Hematopoietic multipotent progenitor cell treated with erythropoietin and hydrocortisone succinate and interleukin-3 and kit ligand, for 8 days (in vitro differentiated cells): ENCODE measurements around the gene MN1.
A peak's percentile ranks its signal among the peaks of the same experiment; 100 is the strongest.

ENCODE experiments used
- DNase-seq: peaks from one replicate; pipeline ENCODE4 v3.0.0-alpha.2; 2015

The MN1 gene

DNA sequence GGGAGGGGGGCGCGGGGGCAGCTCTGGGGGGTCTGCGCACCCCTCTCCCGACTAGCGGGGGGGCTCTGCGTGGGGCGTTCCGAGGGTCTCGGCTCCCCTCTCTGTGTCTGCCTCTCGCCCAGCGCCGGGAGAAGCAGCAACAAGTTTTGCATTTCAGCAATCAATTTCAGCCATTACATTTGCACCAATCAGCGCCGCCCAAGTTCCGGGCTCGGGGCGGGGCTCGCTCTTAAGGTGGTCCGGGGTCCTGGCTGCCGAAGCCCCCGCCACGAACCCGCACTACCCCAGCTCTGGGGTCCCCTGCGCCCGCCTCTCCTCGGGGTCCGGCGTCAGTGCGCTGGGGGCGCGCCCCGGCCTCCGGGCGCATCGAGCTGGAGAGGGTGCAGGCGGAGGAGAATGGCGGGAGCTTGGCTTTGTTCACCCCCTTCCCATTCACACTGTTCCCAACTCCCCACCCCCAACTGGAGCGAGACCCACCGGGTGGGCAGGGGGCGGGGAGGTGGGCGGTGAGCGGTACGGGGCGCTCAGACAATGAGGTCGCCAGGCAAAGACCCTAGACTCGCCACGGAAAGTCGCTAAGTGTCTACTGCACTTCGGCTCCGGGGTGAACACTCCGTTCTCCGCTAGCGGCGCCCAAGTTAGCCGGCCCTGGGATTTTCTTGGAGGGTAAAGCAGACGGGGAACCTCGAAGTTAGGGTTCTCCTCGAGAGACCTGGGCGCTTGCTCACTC lies at the start of gene MN1:
Gene MN1 (minus strand): TSS at position 141 of the 730 bp plus-strand sequence. CDS start 1,213 bp downstream, outside the sequence.
- DNase-seq: peak; percentile 6

DNA sequence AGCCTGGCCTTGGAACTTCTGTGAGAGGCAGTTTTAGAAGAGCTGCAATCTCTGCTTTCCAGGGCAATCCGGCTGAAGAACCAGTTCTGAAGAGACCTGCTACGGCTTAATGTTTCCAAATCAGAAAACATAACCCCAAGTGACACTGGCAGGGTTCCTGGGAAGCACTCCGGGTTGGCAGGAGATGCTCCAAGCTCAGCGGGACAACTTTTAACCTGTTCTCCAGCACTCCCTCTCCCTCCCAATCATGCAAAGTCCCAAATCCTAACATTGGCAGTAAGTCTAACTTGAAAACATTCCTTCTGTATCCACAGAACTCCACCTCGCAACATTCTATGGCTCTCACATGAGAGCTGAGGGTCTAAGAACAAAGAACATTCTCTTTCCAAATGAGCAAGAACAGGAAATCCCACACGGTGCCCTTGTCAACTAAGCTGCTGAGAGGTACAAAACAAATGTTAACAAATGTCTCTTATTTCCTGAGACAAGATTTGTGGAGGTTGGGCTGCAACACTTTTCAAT lies 48.5 kb upstream of the MN1 start:
- DNase-seq: no peak

DNA sequence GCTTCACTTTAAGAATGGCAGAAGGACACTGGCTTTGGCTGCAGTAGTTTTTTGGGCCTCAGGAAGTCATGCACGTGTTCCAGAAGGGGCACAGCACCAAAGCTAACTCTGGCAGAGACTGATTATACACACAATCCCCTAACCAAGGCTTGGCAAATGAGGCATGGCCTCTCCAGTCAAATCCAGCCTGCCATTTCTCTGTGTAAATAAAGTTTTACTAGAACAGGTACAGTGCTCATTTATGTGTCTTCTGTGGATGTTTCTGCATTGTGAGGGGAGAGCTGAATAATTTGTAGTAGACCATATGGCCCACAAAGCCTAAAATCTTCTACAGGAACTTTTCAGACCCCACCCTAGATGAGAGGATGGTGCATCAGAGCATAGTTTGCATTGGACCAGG lies 46.4 kb upstream of the MN1 start:
- no peak for DNase-seq

DNA sequence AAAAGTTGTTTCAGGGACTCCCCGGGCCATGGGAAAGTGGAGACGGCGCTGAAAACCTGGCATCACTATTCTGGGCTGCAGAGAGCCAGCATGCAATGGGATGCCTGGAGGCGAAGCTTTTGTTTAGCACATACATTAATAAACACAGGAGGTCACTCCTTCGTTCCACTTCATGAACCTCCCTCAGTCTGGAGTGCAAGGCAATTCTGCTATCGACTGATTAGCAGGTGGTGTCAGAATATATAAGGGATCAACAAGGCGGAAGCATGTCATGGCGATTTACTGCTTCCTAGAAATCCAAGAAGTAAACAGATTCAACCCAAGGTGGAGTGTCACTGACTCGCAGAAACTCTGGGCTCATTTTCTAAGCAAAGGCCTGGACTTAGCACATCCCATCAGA lies 45.4 kb upstream of the MN1 start:
- DNase-seq: no peak

GRCh38 chr22:27846248-27846757 lies 44.7 kb upstream of the MN1 start:
- DNase-seq: no peak

- DNase-seq: no peak
These were observed 44.1 kb upstream of the MN1 start for GRCh38 chr22:27845644-27846043.

GRCh38 chr22:27844656-27845591 lies 43.4 kb upstream of the MN1 start:
- no peak for DNase-seq

GRCh38 chr22:27844256-27844655 lies 42.7 kb upstream of the MN1 start:
- no peak for DNase-seq

DNA sequence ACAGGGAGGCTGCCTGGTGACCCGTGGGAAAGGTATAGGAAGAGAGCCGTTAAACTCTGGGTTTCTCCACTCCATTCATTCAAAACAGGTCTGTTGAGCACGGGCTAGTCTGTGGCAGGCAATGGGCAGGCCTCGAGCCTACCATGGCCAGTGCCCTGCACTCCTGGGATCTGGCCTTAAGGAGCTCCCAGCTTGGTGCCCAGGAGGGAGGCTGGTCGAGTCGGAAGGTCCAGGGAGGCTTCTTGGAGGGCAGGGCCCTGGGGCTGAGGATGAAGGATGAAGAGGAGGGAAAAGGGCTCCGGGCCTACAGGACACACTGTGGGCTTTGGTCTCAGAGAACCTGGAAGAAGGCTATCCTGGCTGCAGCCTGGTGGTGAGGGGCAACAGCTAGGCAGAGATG lies 41.9 kb upstream of the MN1 start:
- DNase-seq: no peak

- DNase-seq: no peak
These were observed 41.3 kb upstream of the MN1 start for GRCh38 chr22:27842669-27843431.

DNA sequence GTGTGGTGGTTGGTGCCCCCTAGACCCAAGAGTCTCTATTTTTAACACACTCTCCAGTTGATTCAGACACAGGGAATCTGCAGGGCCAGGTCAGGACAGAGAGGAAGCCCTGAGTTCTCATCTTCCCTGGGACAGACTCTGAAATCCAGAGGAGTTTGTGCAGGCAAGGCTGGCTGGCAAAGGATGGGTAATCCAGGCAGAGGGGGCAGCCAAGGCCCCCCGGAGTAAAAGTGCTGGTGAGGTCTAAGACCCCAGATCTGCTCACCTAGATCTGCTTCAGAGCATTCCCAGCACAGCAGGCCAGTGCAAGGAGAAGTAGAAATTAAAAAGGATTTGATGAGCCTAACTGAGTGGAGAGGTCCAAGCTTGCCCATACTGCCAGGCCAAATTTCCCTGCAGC lies 40.6 kb upstream of the MN1 start:
- no peak for DNase-seq

DNA sequence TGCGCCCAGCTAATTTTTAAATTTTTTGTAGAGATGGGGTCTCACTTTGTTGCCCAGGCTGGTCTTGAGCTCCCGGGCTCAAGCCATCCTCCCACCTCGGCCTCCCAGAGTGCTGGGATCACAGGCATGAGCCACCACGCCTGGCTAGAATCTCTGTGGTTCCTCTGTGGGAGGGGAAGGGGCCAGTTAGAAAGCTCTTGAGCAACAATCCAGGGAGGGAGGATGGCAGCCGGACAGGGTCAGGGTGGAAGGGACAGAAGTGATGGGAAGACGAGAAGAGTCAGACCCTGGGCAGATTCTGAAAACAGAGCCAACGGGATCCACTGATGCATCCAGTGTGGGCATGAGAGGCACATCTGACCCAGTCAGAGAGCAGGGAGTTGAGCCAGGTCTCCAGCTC lies 38.9 kb upstream of the MN1 start:
- DNase-seq: no peak

GRCh38 chr22:27839057-27839660 lies 37.6 kb upstream of the MN1 start:
- DNase-seq: no peak

DNA sequence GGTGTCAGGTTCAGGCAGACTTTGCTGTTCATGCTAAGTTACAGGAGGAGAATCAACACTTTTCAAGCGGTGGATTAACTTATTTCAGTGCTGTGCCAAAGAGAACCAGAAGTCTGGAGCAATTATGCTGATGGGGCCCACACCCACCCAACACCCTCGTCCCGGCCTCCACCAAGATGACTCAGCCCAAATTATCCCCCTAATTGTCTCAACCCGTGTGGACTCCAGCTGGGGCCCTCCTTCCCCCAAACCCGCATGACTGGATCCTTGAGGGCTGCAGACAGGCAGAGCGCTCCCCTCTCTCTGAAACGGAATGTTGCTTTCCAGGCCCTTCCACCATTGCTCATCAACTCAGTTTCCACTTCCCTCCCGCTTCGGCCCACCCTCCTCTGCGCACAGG lies 34.6 kb upstream of the MN1 start:
- DNase-seq: no peak

- no peak for DNase-seq
These were observed 33.9 kb upstream of the MN1 start for GRCh38 chr22:27835446-27835845.

- DNase-seq: no peak
These were observed 33.0 kb upstream of the MN1 start for GRCh38 chr22:27834364-27835185.

- no peak for DNase-seq
These were observed 32.2 kb upstream of the MN1 start for GRCh38 chr22:27833803-27834202.

- no peak for DNase-seq
These were observed 31.1 kb upstream of the MN1 start for GRCh38 chr22:27832606-27833005.

DNA sequence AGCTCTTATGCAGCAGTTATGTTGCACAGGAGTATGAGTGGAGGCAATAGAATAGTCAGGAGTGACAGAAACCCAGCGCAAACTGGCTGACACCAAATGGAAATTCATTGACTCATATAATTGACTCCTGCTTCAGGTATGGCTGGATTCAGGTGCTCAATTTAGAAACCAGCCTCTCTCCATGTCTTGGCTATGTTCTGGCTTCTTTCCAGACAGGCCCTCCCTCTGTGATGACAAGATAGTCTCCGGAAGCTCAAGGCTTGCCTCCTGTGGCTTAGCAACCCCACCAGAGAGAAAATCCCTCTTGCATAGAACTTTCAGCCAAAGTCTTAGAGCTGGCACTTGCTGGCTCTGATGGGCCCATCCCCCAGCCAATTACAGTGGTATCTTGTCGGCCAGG lies 28.1 kb upstream of the MN1 start:
- peak; percentile 18 for DNase-seq

DNA sequence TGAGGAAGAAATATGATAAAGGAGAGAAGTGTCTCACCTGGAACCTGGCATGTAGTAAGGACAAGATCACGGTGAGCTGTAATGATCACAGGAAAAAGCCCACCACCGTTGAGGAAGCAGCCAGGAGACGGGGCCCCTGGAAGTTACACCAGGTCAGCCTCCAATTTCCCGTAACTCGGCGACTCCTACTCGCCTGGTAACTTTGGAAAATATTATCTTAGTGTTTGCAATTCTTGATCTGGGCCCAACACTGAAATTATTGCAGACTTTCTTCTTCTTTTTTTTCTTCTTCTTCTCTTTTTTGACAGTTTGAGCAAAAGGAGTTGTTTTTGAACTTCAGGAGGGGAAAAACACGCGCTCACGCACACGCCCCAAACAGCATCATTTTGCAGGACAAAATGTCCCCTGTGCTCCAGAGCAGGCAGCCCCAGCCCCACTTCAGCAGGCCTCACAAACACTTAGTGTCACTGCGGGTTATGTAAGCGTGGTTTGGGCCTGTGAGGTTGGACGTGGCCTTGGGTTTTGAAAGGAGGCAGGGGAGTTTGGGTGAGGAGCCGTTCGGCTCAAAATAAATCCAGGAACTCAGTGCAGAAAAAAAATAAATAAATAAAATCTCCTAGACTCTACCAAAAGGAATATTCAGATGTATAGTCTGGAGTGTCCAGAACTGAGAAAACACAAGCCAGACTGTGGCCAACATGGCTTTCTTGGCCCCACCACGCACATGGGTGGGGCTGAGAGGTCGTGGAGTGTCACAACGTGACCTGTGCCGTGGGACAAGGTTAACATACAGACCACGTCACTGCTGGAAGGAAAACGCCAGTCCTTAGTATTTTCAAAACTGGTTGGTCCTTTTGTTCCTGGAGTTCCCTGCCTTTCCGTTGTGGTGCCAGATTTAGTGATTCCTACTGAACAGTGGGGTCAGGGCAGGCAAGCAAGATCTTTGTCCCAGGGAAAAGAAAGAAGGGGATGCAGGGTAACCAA lies 26.3 kb upstream of the MN1 start:
- DNase-seq: no peak
